H1 (cell line): ENCODE measurements around the gene STX5. TPM values are rescaled to one million over a fixed set of nuclear protein-coding genes. Genes with fewer than 3 reads are reported as not detected.
"Not testable (repeated sequence)": the region's sequence is repeated elsewhere in the genome, so short reads cannot be mapped to it uniquely, and the experiment has no call there.

Experiments used
- CTCF ChIA-PET: fragments of 300-600 bp; sonication (Branson Sonifier 250); formaldehyde crosslinking; loops from one replicate; lab custom pipeline; 2021; ENCODE audit not compliant: partially characterized antibody; lab: Charles Lee
- POLR2A ChIA-PET: fragments of 300-600 bp; sonication (Branson Sonifier 250); formaldehyde crosslinking; loops from one replicate; lab custom pipeline; 2021; ENCODE audit warnings: inconsistent platforms; ENCODE audit not compliant: partially characterized antibody; lab: Charles Lee
- DNase-seq, 2 experiments: peaks; one replicate each; pipeline versions ENCODE4 v3.0.0 to v3.0.0-alpha.2; 2010 to 2022; ENCODE audit warnings: low spot score in 2 of 2, low read depth in 1 of 2, mixed read lengths in 1 of 2
- FAIRE-seq: peaks from 2 replicates; lab custom pipeline; 2011; peaks lifted over from hg19 to GRCh38; lab: Jason Lieb, UNC
- H2AFZ ChIP-seq: 2 replicates; pipeline ENCODE4 v1.8.1; 2012; ENCODE audit warnings: low read length, inconsistent platforms
- H2AK5ac ChIP-seq: 2 replicates; pipeline ENCODE4 v1.6.1; 2013; ENCODE audit warnings: low read depth, low read length
- H2BK120ac ChIP-seq: replicated peaks from 2 replicates; pipeline ENCODE3; 2013; ENCODE audit warnings: low read depth, low read length, inconsistent platforms
- H2BK12ac ChIP-seq: 2 replicates; pipeline ENCODE4 v1.6.1; 2013; ENCODE audit warnings: low read depth, low read length
- H2BK15ac ChIP-seq: 2 replicates; pipeline ENCODE4 v1.6.1; 2013; ENCODE audit warnings: low read length
- H2BK20ac ChIP-seq: 2 replicates; pipeline ENCODE4 v1.6.1; 2013; ENCODE audit warnings: low read length
- H2BK5ac ChIP-seq: 2 replicates; pipeline ENCODE4 v1.6.1; 2013; ENCODE audit warnings: low read depth, low read length
- H3K14ac ChIP-seq: 2 replicates; pipeline ENCODE4 v1.6.1; 2013; ENCODE audit warnings: inconsistent platforms; ENCODE audit not compliant: insufficient read length
- H3K18ac ChIP-seq: 2 replicates; pipeline ENCODE4 v1.6.1; 2013; ENCODE audit warnings: low read length; ENCODE audit errors: extremely low read depth
- H3K23ac ChIP-seq: 2 replicates; pipeline ENCODE4 v1.6.1; 2013; ENCODE audit warnings: inconsistent platforms; ENCODE audit not compliant: insufficient read length
- H3K23me2 ChIP-seq: 2 replicates; pipeline ENCODE4 v1.6.1; 2013; ENCODE audit warnings: low read depth, low read length
- H3K27ac ChIP-seq: 2 replicates; pipeline ENCODE4 v1.6.1; 2011; ENCODE audit warnings: low read depth, low read length, inconsistent platforms
- H3K27me3 ChIP-seq, 4 experiments: replicated peaks in 1 of 4; 1 replicate in 1 of 4; 2 replicates in 3 of 4; pipeline versions ENCODE4 v1.6.1 to v1.8.1; 2011 to 2013; ENCODE audit warnings: low read length in 3 of 4, mild to moderate bottlenecking in 3 of 4, inconsistent platforms in 2 of 4, mixed read lengths in 2 of 4, moderate library complexity in 1 of 4; ENCODE audit not compliant: control insufficient read depth in 3 of 4, insufficient read depth in 3 of 4; ENCODE audit errors: extremely low read depth in 1 of 4
- H3K36me3 ChIP-seq, 4 experiments: 2 replicates each; pipeline versions ENCODE4 v1.6.1 to v1.8.1; 2011 to 2013; ENCODE audit warnings: mild to moderate bottlenecking in 4 of 4, low read length in 3 of 4, moderate library complexity in 2 of 4, control low read depth in 1 of 4, inconsistent platforms in 1 of 4; ENCODE audit not compliant: insufficient read depth in 4 of 4, control insufficient read depth in 2 of 4
- H3K4ac ChIP-seq: replicated peaks from 2 replicates; pipeline ENCODE3; 2013; ENCODE audit warnings: low read length, low read depth, mixed read lengths, inconsistent platforms; ENCODE audit not compliant: insufficient read length
- H3K4me1 ChIP-seq, 4 experiments: replicated peaks in 1 of 4; 1 replicate in 1 of 4; 2 replicates in 3 of 4; pipeline versions ENCODE4 v1.6.1 to v1.8.1; 2011 to 2013; ENCODE audit warnings: low read length in 3 of 4, inconsistent platforms in 2 of 4, mixed read lengths in 1 of 4; ENCODE audit not compliant: insufficient read depth in 4 of 4, control insufficient read depth in 3 of 4
- H3K4me2 ChIP-seq, 2 experiments: 2 replicates each; pipeline versions ENCODE4 v1.6.1 to v1.8.1; 2011 to 2013; ENCODE audit warnings: low read depth in 2 of 2, low read length in 2 of 2, control low read depth in 1 of 2, inconsistent platforms in 1 of 2, mild to moderate bottlenecking in 1 of 2; ENCODE audit not compliant: insufficient read depth in 1 of 2
- H3K4me3 ChIP-seq, 4 experiments: fragments of 200-600, 300-600 bp in 1 of 4; sonication (generic), shearing (Covaris generic), sonication (Bioruptor Twin) in 1 of 4; 2 replicates each; pipeline versions ENCODE4 v1.5.1 to v1.8.1; 2011 to 2016; ENCODE audit warnings: low read length in 4 of 4, low read depth in 3 of 4, control low read depth in 2 of 4, inconsistent platforms in 2 of 4, mild to moderate bottlenecking in 2 of 4, mixed read lengths in 1 of 4, moderate library complexity in 1 of 4; ENCODE audit not compliant: insufficient read depth in 2 of 4; ENCODE audit errors: extremely low read depth in 1 of 4
- H3K56ac ChIP-seq: replicated peaks from 2 replicates; pipeline ENCODE3; 2013; ENCODE audit warnings: low read depth, mild to moderate bottlenecking, mixed read lengths, low read length, inconsistent platforms; ENCODE audit not compliant: insufficient read length
- H3K79me1 ChIP-seq: 2 replicates; pipeline ENCODE4 v1.6.1; 2013; ENCODE audit warnings: low read depth, low read length, control low read depth
- H3K79me2 ChIP-seq, 2 experiments: 2 replicates each; pipeline versions ENCODE4 v1.6.1 to v1.8.1; 2012 to 2013; ENCODE audit warnings: low read length in 2 of 2, mild to moderate bottlenecking in 2 of 2, inconsistent platforms in 1 of 2; ENCODE audit not compliant: insufficient read depth in 2 of 2, control insufficient read depth in 1 of 2
- H3K9ac ChIP-seq, 4 experiments: replicated peaks in 1 of 4; 1 replicate in 1 of 4; 2 replicates in 3 of 4; pipeline versions ENCODE4 v1.6.1 to v1.8.1; 2011 to 2013; ENCODE audit warnings: low read depth in 3 of 4, low read length in 3 of 4, control low read depth in 2 of 4, mild to moderate bottlenecking in 2 of 4, moderate library complexity in 2 of 4, inconsistent platforms in 1 of 4; ENCODE audit errors: extremely low read depth in 1 of 4
- H3K9me3 ChIP-seq, 2 experiments: 2 replicates each; pipeline versions ENCODE4 v1.6.1 to v1.8.1; 2012 to 2013; ENCODE audit warnings: mild to moderate bottlenecking in 2 of 2, moderate library complexity in 2 of 2, control low read depth in 1 of 2, inconsistent platforms in 1 of 2, low read depth in 1 of 2, low read length in 1 of 2, mixed read lengths in 1 of 2; ENCODE audit not compliant: insufficient read depth in 2 of 2
- H4K20me1 ChIP-seq, 2 experiments: replicated peaks in 1 of 2; 2 replicates each; pipeline versions ENCODE3 to v1.8.1; 2011 to 2013; ENCODE audit warnings: inconsistent platforms in 2 of 2, low read length in 2 of 2, mild to moderate bottlenecking in 1 of 2; ENCODE audit not compliant: insufficient read depth in 2 of 2, control insufficient read depth in 1 of 2
- H4K5ac ChIP-seq: 2 replicates; pipeline ENCODE4 v1.6.1; 2013; ENCODE audit warnings: low read length, low read depth, mixed read lengths, inconsistent platforms; ENCODE audit not compliant: insufficient read length
- H4K8ac ChIP-seq: 2 replicates; pipeline ENCODE4 v1.8.0; 2013; ENCODE audit warnings: mild to moderate bottlenecking, moderate library complexity, low read length, inconsistent platforms; ENCODE audit not compliant: insufficient read depth; ENCODE audit errors: extremely low read depth
- H4K91ac ChIP-seq: replicated peaks from 2 replicates; pipeline ENCODE3; 2013; ENCODE audit warnings: low read length, mixed read lengths, inconsistent platforms; ENCODE audit not compliant: insufficient read length
- POLR2A ChIP-seq, 2 experiments: IDR thresholded peaks; 1 replicate in 1 of 2; 2 replicates in 1 of 2; pipeline ENCODE4 v1.6.1; 2011; ENCODE audit warnings: low read depth in 2 of 2, low read length in 2 of 2, mild to moderate bottlenecking in 2 of 2; ENCODE audit errors: control extremely low read depth in 1 of 2
- WGBS, 2 experiments: shearing (Covaris generic) in 1 of 2; methylation state at CpG; one replicate each; pipeline versions ENCODE4 v1.1.6 to v1.1.7; 2013 to 2015; ENCODE audit warnings: low lambda C conversion rate in 2 of 2, mixed read lengths in 2 of 2, inconsistent platforms in 1 of 2, low coverage in 1 of 2, missing lambda C conversion rate in 1 of 2; ENCODE audit not compliant: insufficient replicate concordance in 2 of 2, insufficient coverage in 1 of 2, insufficient read length in 1 of 2; ENCODE audit errors: extremely low coverage in 1 of 2, missing lambda C conversion rate in 1 of 2; 5-methylcytosine and 5-hydroxymethylcytosine counted together
- polyA plus RNA-seq, 7 experiments: library from polyadenylated mRNA; depleted of rRNA in 3 of 7; stranded (reverse) in 5 of 7; unstranded in 2 of 7; fragments of >200 nt in 5 of 7; fragments of 200-250 nt in 2 of 7; gene quantifications; 1 replicate in 5 of 7; 2 replicates in 1 of 7; 4 replicates in 1 of 7; pipeline versions ENCODE4 v1.2.1 to v1.2.3, GENCODE V29; 2011 to 2013; ENCODE audit warnings: missing spikeins in 2 of 7, mixed read lengths in 2 of 7
- total RNA-seq: library from RNA; stranded (reverse); fragmentation: NEBNext Ultra II Directional; extraction: Animal tissue kit (Norgen Biotek cat#: 25700); gene quantifications from 2 replicates; pipeline ENCODE4 v1.2.1, GENCODE V29; 2021

Gene STX5
- total and polyA plus RNA-seq, 2 of the 8 experiments (the other 6 are each of a cell fraction or from before 2014, with no cell fraction given): 24.2 to 28.5 TPM

DNA sequence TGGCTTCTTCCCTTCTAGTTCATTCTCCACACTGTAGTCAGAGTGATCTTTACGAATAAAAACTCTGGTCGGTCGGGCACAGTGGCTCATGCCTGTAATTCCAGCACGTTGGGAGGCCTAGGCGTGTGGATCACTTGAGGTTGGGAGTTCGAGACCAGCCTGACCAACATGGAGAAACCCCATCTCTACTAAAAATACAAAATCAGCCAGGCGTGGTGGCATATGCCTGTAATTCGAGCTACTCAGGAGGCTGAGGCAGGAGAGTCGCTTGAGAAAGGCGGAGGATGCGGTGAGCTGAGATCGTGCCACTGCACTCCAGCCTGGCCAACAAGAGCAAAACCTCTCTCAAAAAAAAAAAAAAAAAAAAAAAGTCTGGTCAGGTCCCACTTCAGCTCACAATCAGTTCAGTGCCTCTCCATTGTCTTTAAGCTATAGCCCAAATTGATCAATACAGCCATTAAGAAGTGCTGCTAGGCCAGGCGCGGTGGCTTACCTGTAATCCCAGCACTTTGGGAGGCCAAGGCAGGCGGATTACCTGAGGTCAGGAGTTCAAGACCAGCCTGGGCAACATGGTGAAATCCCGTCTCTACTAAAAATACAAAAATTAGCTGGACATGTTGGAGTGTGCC, 29.8 kb upstream of the STX5 start:
- Histone ChIP-seq H2AK5ac (peak overlapping the region; percentile 65; the same call in 1 of the 2 replicates), H3K4me2 (peak overlapping the region; percentile 16 to 48; a peak in 2 of 4 replicates), H3K4me3 (peak overlapping the region in 1 of 4 experiments; percentile 4; a peak in 1 of 8 replicates), H3K79me2 (peaks cover 56 to 99% of the 10 kb centered on the region in 2 experiments), H3K36me3 (peaks cover under 1 to 47% (median 8%) of the 10 kb centered on the region in 4 experiments; a peak in 7 of 8 replicates), H4K20me1 (peaks cover 19 to 26% of the 10 kb centered on the region in 2 experiments), H2BK5ac (peak overlapping the region; percentile 66), H3K4me1 (peaks cover 0 to 10% (median 6%) of the 10 kb centered on the region in 4 experiments; a peak in 4 of 7 replicates)
- not testable (repeated sequence) for H3K27ac ChIP-seq, H3K23me2 ChIP-seq, H4K91ac ChIP-seq, H3K23ac ChIP-seq, H3K56ac ChIP-seq, H2AFZ ChIP-seq, H3K9me3 ChIP-seq, H4K5ac ChIP-seq, H2BK20ac ChIP-seq, H3K27me3 ChIP-seq, H3K18ac ChIP-seq, DNase-seq, H2BK12ac ChIP-seq, H2BK15ac ChIP-seq, H3K79me1 ChIP-seq, H3K4ac ChIP-seq, H3K14ac ChIP-seq, FAIRE-seq, H3K9ac ChIP-seq, H2BK120ac ChIP-seq, H4K8ac ChIP-seq
- ChIA-PET POLR2A (interaction anchor here (0.8 to 52.7 kb wide), 8 partner anchors 13 to 89 kb away, joined by 3 to 2104 read pairs (median 20); partner anchors contain the start of genes CHRM1, NXF1, SLC3A2 and STX5), CTCF (interaction anchor here (0.6 to 2.2 kb wide), 17 partner anchors 12 to 1510 kb away, joined by 3 to 8 read pairs (median 3); partner anchors contain the start of genes NXF1, TMEM179B and ZBTB3)
- WGBS, 2 experiments: 79% methylated on average over 15 of the region's 16 CpGs; no CpG with 5 or more reads in 1 of the 2 experiments
- 0 out of 3 replicates have a peak, but pooled peaks of 1 of the 2 experiments have one; percentile 6 for TF ChIP-seq POLR2A (IDR thresholded peaks at IDR 0.05; ENCODE audit: control extremely low read depth in 1 of 2, low read depth in 2 of 2, low read length in 2 of 2)
